ENCODE data around the gene PTPRN2. TPM values are rescaled to one million over a fixed set of nuclear protein-coding genes. Genes with fewer than 3 reads are reported as not detected.
"Not testable (repeated sequence)": the region's sequence is repeated elsewhere in the genome, so short reads cannot be mapped to it uniquely, and the experiment has no call there.

PTPRN2 gene
- total and polyA plus RNA-seq, 3 experiments from 2014 or later, result 0.33 to 1.2 (median 0.42) TPM

DNA sequence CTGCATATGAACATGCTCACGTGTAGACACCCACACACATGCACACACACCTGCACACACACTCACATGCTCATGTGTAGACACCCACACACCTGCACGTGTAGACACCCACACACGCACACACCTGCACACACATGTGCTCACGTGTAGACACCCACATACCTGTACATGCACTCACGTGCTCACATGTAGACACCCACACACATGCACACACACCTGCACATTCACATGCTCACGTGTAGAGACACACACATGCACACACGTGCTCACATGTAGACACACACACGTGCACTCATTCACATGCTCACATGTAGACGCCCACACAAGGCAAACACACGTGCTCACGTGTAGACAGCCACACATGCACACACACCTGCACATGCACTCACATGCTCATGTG, 275.8 kb downstream of the PTPRN2 start:
- CTCF ChIA-PET, result no interaction called here
- H3K4me3 Mint-ChIP-seq, result no peak overlapping the region
- peaks cover 0 to 6% of the 10 kb centered on the region in 2 donors for H3K27me3 Mint-ChIP-seq
- Histone ChIP-seq H3K27me3 (ENCODE audit: insufficient read depth, low read length, poor library complexity, severe bottlenecking) (no peaks in the 10 kb centered on the region), H3K36me3 (ENCODE audit: insufficient read depth, low read length) (no peaks in the 10 kb centered on the region), H3K4me1 (ENCODE audit: insufficient read depth, low read length) (no peaks in the 10 kb centered on the region), H3K9me3 (ENCODE audit: low read length) (no peaks in the 10 kb centered on the region), H3K27ac (ENCODE audit: low read depth, low read length) (no peak overlapping the region), H3K4me3 (ENCODE audit: low read length) (no peak overlapping the region)
- no peaks in the 10 kb centered on the region for H3K36me3 Mint-ChIP-seq
- peaks cover 11 to 28% (median 22%) of the 10 kb centered on the region in 5 donors for H3K9me3 Mint-ChIP-seq
- H3K4me1 Mint-ChIP-seq, result no peaks in the 10 kb centered on the region
- no peak for DNase-seq
- H3K27ac Mint-ChIP-seq, result no peak overlapping the region
- POLR2A ChIA-PET, result no interaction called here

DNA sequence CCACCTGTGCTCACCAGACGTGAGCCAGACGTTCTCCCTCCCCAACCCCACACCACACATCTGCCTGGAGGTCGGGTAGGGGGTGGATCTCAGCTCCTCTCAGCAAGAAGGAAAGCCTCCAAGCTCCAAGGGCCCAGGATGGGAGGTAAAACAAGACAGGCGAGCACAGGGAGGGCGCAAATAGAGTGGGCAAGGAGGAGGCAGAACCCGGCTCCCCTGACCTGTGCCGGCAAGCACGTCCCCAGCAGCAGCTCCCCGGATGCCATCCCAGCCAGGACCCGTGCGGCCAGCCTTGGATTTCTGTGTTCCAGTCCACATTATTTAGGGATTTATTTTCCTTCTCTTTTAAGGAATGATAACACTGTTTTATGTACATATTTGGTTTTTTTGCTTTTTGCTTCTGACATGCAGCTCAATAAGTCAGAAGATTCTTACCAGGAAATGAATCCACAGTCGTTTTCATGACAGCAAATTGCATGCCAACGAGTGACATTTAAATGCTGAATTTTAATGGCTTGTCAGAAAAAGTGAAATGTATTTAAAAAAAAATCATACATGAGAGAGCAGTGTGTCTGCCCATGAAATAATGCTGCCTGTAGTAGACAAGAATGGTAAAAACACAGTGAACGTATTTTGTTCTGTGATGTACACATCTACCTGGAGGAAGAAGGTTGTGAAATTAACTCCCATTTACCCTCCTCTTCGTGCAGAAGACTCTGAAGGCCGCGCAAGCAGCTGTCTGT, 276.5 kb downstream of the PTPRN2 start:
- no peak overlapping the region for H3K4me3 ChIP-seq (ENCODE audit: low read length)
- peaks cover 11 to 31% (median 26%) of the 10 kb centered on the region in 5 donors for H3K9me3 Mint-ChIP-seq
- no peaks in the 10 kb centered on the region for H3K4me1 ChIP-seq (ENCODE audit: insufficient read depth, low read length)
- no peaks in the 10 kb centered on the region for H3K36me3 ChIP-seq (ENCODE audit: insufficient read depth, low read length)
- H3K27ac ChIP-seq (ENCODE audit: low read depth, low read length), result no peak overlapping the region
- H3K4me1 Mint-ChIP-seq, result no peaks in the 10 kb centered on the region
- H3K9me3 ChIP-seq (ENCODE audit: low read length), result no peaks in the 10 kb centered on the region
- ChIA-PET CTCF (no interaction called here), POLR2A (no interaction called here)
- no peak for DNase-seq
- no peaks in the 10 kb centered on the region for H3K27me3 ChIP-seq (ENCODE audit: insufficient read depth, low read length, poor library complexity, severe bottlenecking)
- H3K36me3 Mint-ChIP-seq, result no peaks in the 10 kb centered on the region
- no peak overlapping the region for H3K4me3 Mint-ChIP-seq
- H3K27ac Mint-ChIP-seq, result no peak overlapping the region
- peaks cover 0 to 6% of the 10 kb centered on the region in 2 donors for H3K27me3 Mint-ChIP-seq

DNA sequence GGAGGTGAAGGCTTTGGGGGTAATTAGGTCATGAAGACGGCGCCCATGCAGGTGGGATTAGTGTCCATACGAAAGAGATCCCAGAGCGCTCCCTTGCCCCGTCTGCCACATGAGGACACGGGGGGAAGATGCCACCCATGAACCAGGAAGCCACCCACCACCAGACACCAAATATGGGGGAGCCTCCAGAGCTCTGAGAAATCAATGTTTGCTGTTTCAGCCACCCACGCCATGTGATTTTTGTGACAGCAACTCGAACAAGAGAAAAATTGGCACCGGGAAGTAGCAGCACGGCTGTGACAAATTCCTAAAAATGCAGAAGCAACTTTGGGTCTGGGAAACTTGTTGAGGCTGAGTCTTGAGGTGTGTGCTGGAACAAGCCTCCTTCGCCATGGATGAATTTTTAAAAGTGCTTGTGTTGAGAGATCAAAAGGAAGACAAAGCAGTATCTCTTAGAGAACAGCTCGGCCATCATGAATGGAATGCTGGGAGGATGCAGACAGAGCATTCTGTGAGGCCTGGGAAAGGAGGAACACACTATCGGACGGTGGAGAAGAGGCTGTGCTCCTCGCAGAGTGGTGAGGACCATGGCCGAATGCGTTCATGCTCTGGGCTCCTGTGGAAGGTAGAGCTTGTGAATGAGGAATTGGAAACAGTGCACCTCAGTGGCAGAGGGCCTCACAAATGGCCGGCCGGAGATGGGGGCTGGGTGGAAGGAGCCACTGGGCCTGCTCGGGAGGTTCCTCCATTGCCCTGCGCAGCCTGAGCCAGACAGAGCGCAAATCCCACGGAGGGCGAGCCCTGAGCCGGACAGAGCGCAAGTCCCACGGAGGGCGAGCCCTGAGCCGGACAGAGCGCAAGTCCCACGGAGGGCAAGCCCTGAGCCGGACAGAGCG, 277.5 kb downstream of the PTPRN2 start:
- no peaks in the 10 kb centered on the region for H3K9me3 ChIP-seq (ENCODE audit: low read length)
- H3K4me1 Mint-ChIP-seq, result no peaks in the 10 kb centered on the region
- H3K4me3 ChIP-seq (ENCODE audit: low read length), result no peak overlapping the region
- peaks cover 0 to under 1% of the 10 kb centered on the region in 2 donors for H3K27me3 Mint-ChIP-seq
- ChIA-PET POLR2A (no interaction called here), CTCF (no interaction called here)
- no peak overlapping the region for H3K27ac ChIP-seq (ENCODE audit: low read depth, low read length)
- no peaks in the 10 kb centered on the region for H3K4me1 ChIP-seq (ENCODE audit: insufficient read depth, low read length)
- H3K36me3 ChIP-seq (ENCODE audit: insufficient read depth, low read length), result no peaks in the 10 kb centered on the region
- no peaks in the 10 kb centered on the region for H3K27me3 ChIP-seq (ENCODE audit: insufficient read depth, low read length, poor library complexity, severe bottlenecking)
- H3K4me3 Mint-ChIP-seq, result no peak overlapping the region
- H3K27ac Mint-ChIP-seq, result no peak overlapping the region
- no peaks in the 10 kb centered on the region for H3K36me3 Mint-ChIP-seq
- no peak for DNase-seq
- H3K9me3 Mint-ChIP-seq, result peaks cover 16 to 34% (median 27%) of the 10 kb centered on the region in 5 donors

DNA sequence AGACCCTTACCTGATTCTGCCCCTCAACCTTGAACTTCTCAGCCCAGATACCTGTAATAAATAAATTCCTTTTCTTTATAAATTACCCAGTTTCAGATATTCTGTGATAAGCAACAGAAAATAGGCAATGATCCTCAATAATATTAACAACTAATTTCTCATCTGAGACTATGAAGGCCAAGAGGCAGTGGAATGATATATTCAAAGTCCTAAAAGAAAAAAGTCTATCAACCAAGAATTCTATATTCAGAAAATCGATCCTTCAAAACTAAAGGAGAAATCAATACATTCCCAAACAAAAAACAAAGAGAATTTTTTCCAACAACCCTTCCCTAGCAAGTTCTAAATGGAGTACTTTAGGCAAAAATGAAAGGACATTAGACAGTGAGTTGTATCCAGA, 279.6 kb downstream of the PTPRN2 start:
- Mint-ChIP-seq H3K27ac (no peak overlapping the region), H3K4me1 (no peaks in the 10 kb centered on the region), H3K27me3 (peaks cover 0 to 4% of the 10 kb centered on the region in 2 donors), H3K9me3 (peaks cover 19 to 37% (median 27%) of the 10 kb centered on the region in 5 donors), H3K4me3 (no peak overlapping the region), H3K36me3 (no peaks in the 10 kb centered on the region)
- H3K27me3 ChIP-seq (ENCODE audit: insufficient read depth, low read length, poor library complexity, severe bottlenecking), result no peaks in the 10 kb centered on the region
- no peaks in the 10 kb centered on the region for H3K9me3 ChIP-seq (ENCODE audit: low read length)
- no peak for DNase-seq
- ChIA-PET CTCF (no interaction called here), POLR2A (no interaction called here)
- no peaks in the 10 kb centered on the region for H3K36me3 ChIP-seq (ENCODE audit: insufficient read depth, low read length)
- no peak overlapping the region for H3K4me3 ChIP-seq (ENCODE audit: low read length)
- H3K27ac ChIP-seq (ENCODE audit: low read depth, low read length), result no peak overlapping the region
- H3K4me1 ChIP-seq (ENCODE audit: insufficient read depth, low read length), result no peaks in the 10 kb centered on the region

DNA sequence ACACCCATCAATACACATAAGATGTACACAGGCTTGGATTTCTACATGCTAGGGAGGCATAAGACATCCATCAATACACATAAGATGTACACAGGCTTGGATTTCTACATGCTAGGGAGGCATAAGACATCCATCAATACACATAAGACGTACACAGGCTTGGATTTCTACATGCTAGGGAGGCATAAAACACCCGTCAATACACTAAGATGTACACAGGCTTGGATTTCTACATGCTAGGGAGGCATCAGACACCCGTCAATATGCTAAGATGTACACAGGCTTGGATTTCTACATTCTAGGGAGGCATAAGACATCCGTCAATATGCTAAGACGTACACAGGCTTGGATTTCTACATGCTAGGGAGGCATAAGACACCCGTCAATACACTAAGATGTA, 283.6 kb downstream of the PTPRN2 start:
- H3K4me3 Mint-ChIP-seq; H3K4me1 ChIP-seq (ENCODE audit: insufficient read depth, low read length); POLR2A ChIA-PET; H3K4me3 ChIP-seq (ENCODE audit: low read length); CTCF ChIA-PET; H3K36me3 Mint-ChIP-seq; DNase-seq; H3K4me1 Mint-ChIP-seq; H3K9me3 ChIP-seq (ENCODE audit: low read length); H3K36me3 ChIP-seq (ENCODE audit: insufficient read depth, low read length); H3K27ac ChIP-seq (ENCODE audit: low read depth, low read length); H3K27me3 ChIP-seq (ENCODE audit: insufficient read depth, low read length, poor library complexity, severe bottlenecking); H3K27ac Mint-ChIP-seq: not testable (repeated sequence)
- peaks cover 12 to 28% (median 19%) of the 10 kb centered on the region in 5 donors for H3K9me3 Mint-ChIP-seq
- H3K27me3 Mint-ChIP-seq, result peaks cover 5 to 14% of the 10 kb centered on the region in 2 donors

DNA sequence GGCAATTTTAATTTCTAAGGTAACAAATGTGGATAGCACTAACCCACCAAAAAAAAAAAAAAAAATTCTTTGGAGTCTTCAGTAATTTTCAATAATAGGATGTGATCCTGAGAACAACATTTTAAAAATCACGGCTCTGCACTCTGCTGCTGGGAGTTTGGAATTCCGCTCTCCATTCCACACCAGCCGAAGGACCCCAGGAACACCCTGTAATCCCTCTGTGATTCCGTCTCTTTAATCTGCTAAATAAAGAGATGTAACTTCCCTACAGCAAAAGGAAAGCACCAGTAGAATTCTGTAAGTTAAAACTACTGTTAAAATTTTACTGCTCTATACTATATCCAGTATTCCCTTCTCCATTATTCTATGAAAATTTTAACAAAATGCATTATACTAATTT, 284.5 kb downstream of the PTPRN2 start:
- peaks cover 5 to 14% of the 10 kb centered on the region in 2 donors for H3K27me3 Mint-ChIP-seq

DNA sequence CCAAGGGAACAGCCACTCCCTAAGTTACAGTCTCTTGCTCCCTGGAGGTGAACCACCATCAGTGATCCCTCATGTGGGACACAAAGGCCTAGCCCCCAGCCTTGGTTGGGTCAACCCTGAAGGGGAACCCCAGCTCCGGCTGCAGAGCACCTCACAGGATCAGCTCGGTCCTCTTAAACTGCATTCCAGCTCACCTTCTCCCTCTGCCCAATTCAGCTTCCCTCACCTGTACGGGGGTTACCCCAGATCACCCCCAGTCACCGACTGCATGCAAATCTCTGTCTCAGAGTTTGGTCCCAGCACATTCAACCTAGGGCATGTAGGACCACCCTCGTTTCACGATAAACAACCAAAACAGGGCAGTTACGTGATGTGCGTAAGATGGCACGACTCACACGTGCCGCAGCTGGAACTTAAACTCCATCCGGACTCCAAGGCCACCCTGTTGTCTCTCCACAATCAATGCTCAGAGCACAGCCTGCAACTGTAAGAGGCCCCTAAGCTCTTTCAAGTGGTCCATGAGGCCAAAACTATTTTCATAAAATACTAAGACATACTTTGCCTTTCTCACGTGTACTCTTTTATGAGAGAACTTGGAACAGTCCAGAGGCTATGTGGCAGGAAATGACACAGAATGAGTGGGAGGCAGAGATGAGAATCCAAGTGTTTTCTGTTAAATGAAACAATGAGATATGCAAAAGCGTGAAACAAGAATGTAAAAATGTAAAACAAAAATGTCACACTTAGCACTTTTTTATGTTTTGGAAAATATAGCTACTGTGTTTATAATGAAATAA, 285.2 kb downstream of the PTPRN2 start:
- no peak overlapping the region for H3K27ac ChIP-seq (ENCODE audit: low read depth, low read length)
- Mint-ChIP-seq H3K9me3 (peaks cover 9 to 16% (median 11%) of the 10 kb centered on the region in 5 donors), H3K27ac (no peak overlapping the region), H3K36me3 (no peaks in the 10 kb centered on the region), H3K27me3 (peaks cover 5 to 18% of the 10 kb centered on the region in 2 donors), H3K4me1 (no peaks in the 10 kb centered on the region), H3K4me3 (no peak overlapping the region)
- no peak for DNase-seq
- no peaks in the 10 kb centered on the region for H3K36me3 ChIP-seq (ENCODE audit: insufficient read depth, low read length)
- CTCF ChIA-PET, result no interaction called here
- no peaks in the 10 kb centered on the region for H3K4me1 ChIP-seq (ENCODE audit: insufficient read depth, low read length)
- no peaks in the 10 kb centered on the region for H3K27me3 ChIP-seq (ENCODE audit: insufficient read depth, low read length, poor library complexity, severe bottlenecking)
- H3K4me3 ChIP-seq (ENCODE audit: low read length), result no peak overlapping the region
- POLR2A ChIA-PET, result no interaction called here
- H3K9me3 ChIP-seq (ENCODE audit: low read length), result no peaks in the 10 kb centered on the region

More for the DNA sequence above, 284.5 kb downstream of the PTPRN2 start:
- CTCF ChIA-PET, result no interaction called here
- H3K27ac ChIP-seq (ENCODE audit: low read depth, low read length), result no peak overlapping the region
- peaks cover 12 to 22% (median 16%) of the 10 kb centered on the region in 5 donors for H3K9me3 Mint-ChIP-seq
- H3K36me3 Mint-ChIP-seq, result no peaks in the 10 kb centered on the region
- no peaks in the 10 kb centered on the region for H3K9me3 ChIP-seq (ENCODE audit: low read length)
- H3K4me3 Mint-ChIP-seq, result no peak overlapping the region
- H3K4me1 ChIP-seq (ENCODE audit: insufficient read depth, low read length), result no peaks in the 10 kb centered on the region
- H3K4me3 ChIP-seq (ENCODE audit: low read length), result no peak overlapping the region
- H3K4me1 Mint-ChIP-seq, result no peaks in the 10 kb centered on the region
- H3K27me3 ChIP-seq (ENCODE audit: insufficient read depth, low read length, poor library complexity, severe bottlenecking), result no peaks in the 10 kb centered on the region
- no peak for DNase-seq
- no peaks in the 10 kb centered on the region for H3K36me3 ChIP-seq (ENCODE audit: insufficient read depth, low read length)
- H3K27ac Mint-ChIP-seq, result no peak overlapping the region
- POLR2A ChIA-PET, result no interaction called here

DNA sequence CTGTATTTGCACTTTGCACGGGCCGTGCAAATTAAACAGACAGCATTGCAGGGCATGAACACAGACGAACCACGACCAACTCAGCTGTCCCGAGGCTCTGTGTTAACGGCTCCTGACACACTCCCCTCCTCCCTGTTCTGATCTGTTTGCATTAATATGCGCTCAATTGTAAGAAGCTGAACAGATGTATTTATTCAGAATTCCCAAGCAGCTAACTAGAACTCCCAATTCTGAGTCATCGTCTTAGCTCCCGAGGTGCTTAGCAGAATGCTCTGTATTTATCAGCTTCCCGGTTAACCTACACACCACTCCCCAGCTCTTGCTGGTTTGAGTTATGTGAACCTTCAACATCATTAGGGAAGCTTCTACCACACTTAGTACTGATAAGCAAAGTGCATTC, 286.4 kb downstream of the PTPRN2 start:
- H3K36me3 Mint-ChIP-seq, result no peaks in the 10 kb centered on the region
- ChIA-PET POLR2A (no interaction called here), CTCF (no interaction called here)
- H3K27ac Mint-ChIP-seq, result no peak overlapping the region
- H3K27me3 Mint-ChIP-seq, result peaks cover 8 to 21% of the 10 kb centered on the region in 2 donors
- no peak overlapping the region for H3K4me3 Mint-ChIP-seq
- H3K27me3 ChIP-seq (ENCODE audit: insufficient read depth, low read length, poor library complexity, severe bottlenecking), result no peaks in the 10 kb centered on the region
- no peak for DNase-seq
- H3K4me3 ChIP-seq (ENCODE audit: low read length), result no peak overlapping the region
- no peaks in the 10 kb centered on the region for H3K4me1 ChIP-seq (ENCODE audit: insufficient read depth, low read length)
- no peaks in the 10 kb centered on the region for H3K9me3 ChIP-seq (ENCODE audit: low read length)
- no peaks in the 10 kb centered on the region for H3K4me1 Mint-ChIP-seq
- H3K9me3 Mint-ChIP-seq, result peaks cover 2 to 9% (median 6%) of the 10 kb centered on the region in 5 donors
- H3K27ac ChIP-seq (ENCODE audit: low read depth, low read length), result no peak overlapping the region
- H3K36me3 ChIP-seq (ENCODE audit: insufficient read depth, low read length), result no peaks in the 10 kb centered on the region

Measured in CD8-positive, alpha-beta memory T cell (primary cell).